Measurements from ENCODE around the gene TFCP2. TPM values are rescaled to one million over a fixed set of nuclear protein-coding genes. Genes with fewer than 3 reads are reported as not detected.

TFCP2 gene
- total RNA-seq, 1 donor from 2014 or later: 9.2 TPM

GRCh38 chr12:51197736-51198567, 25.0 kb upstream of the TFCP2 start:
- no peak for DNase-seq (ENCODE audit: low read depth in 2 of 2)

- DNase-seq (ENCODE audit: low read depth in 2 of 2): no peak
Observed at GRCh38 chr12:51196547-51196946, 23.6 kb upstream of the TFCP2 start.

GRCh38 chr12:51195841-51196240, 22.9 kb upstream of the TFCP2 start:
- no peak for DNase-seq (ENCODE audit: low read depth in 2 of 2)

- DNase-seq (ENCODE audit: low read depth in 2 of 2): no peak
Observed at GRCh38 chr12:51192284-51192671, 19.3 kb upstream of the TFCP2 start.

GRCh38 chr12:51191516-51192283, 18.8 kb upstream of the TFCP2 start:
- DNase-seq (ENCODE audit: low read depth in 2 of 2): no peak

- no peak for DNase-seq (ENCODE audit: low read depth in 2 of 2)
Observed at GRCh38 chr12:51190820-51191219, 17.9 kb upstream of the TFCP2 start.

GRCh38 chr12:51189790-51190355, 16.9 kb upstream of the TFCP2 start:
- DNase-seq (ENCODE audit: low read depth in 2 of 2): no peak

GRCh38 chr12:51188359-51189051, 15.6 kb upstream of the TFCP2 start:
- DNase-seq (ENCODE audit: low read depth in 2 of 2): no peak

GRCh38 chr12:51187370-51187987, 14.5 kb upstream of the TFCP2 start:
- DNase-seq (ENCODE audit: low read depth in 2 of 2): peak in 1 of 2 donors; percentile 17

- peak; percentile 29 to 30 for DNase-seq (ENCODE audit: low read depth in 2 of 2)
Observed at GRCh38 chr12:51186465-51187085, 13.6 kb upstream of the TFCP2 start.

- no peak for DNase-seq (ENCODE audit: low read depth in 2 of 2)
Observed at GRCh38 chr12:51185171-51185717, 12.3 kb upstream of the TFCP2 start.

- peak in 1 of 2 donors; percentile 28 for DNase-seq (ENCODE audit: low read depth in 2 of 2)
Observed at GRCh38 chr12:51183816-51184215, 10.9 kb upstream of the TFCP2 start.

GRCh38 chr12:51183349-51183748, 10.4 kb upstream of the TFCP2 start:
- DNase-seq (ENCODE audit: low read depth in 2 of 2): no peak

- no peak for DNase-seq (ENCODE audit: low read depth in 2 of 2)
Observed at GRCh38 chr12:51181558-51181957, 8.6 kb upstream of the TFCP2 start.

- DNase-seq (ENCODE audit: low read depth in 2 of 2): no peak
Observed at GRCh38 chr12:51177897-51178296, 5.0 kb upstream of the TFCP2 start.

GRCh38 chr12:51174501-51174900, 1.6 kb upstream of the TFCP2 start:
- DNase-seq (ENCODE audit: low read depth in 2 of 2): no peak

GRCh38 chr12:51171884-51172514, 936 bp downstream of the TFCP2 start:
- peak in 1 of 2 donors; percentile 42 for DNase-seq (ENCODE audit: low read depth in 2 of 2)

- DNase-seq (ENCODE audit: low read depth in 2 of 2): no peak
Observed at GRCh38 chr12:51163795-51164194, 9.1 kb downstream of the TFCP2 start.

GRCh38 chr12:51162217-51162616, 10.7 kb downstream of the TFCP2 start:
- no peak for DNase-seq (ENCODE audit: low read depth in 2 of 2)

- no peak for DNase-seq (ENCODE audit: low read depth in 2 of 2)
Observed at GRCh38 chr12:51160814-51161459, 12.0 kb downstream of the TFCP2 start.
